GM12878 (cell line): ENCODE data around the gene CHN1. TPM values are rescaled to one million over a fixed set of nuclear protein-coding genes. Genes with fewer than 3 reads are reported as not detected.

Experiments
- ATAC-seq: fragments of 200-7000 bp; cut with Tn5 transposase; 3 replicates; pipeline ENCODE4 v1.9.1; 2020; ENCODE audit warnings: mild to moderate bottlenecking, moderate library complexity
- BruUV-seq: library from RNA; stranded (reverse); fragments of 400-500 nt; replicated peaks from 2 replicates; lab custom pipeline; 2021; lab: Mats Ljungman, UMichigan
- CTCF ChIA-PET: fragments of 300-600 bp; sonication (Branson Sonifier 250); formaldehyde crosslinking; extraction: SDS; loops from one replicate; lab custom pipeline; 2021; ENCODE audit warnings: inconsistent platforms; lab: Yijun Ruan, JAX
- POLR2A ChIA-PET: fragments of 350-600 bp; formaldehyde crosslinking; extraction: SDS; loops from one replicate; lab custom pipeline; 2021; ENCODE audit warnings: inconsistent platforms; lab: Charles Lee
- RAD21 ChIA-PET: fragments of 300-600 bp; sonication (Branson Sonifier 250); formaldehyde crosslinking; loops from one replicate; lab custom pipeline; 2023; ENCODE audit warnings: antibody characterized with exemption; ENCODE audit not compliant: unreplicated experiment; lab: Charles Lee
- SMC1A ChIA-PET: fragments of 300-600 bp; sonication (Branson Sonifier 250); formaldehyde crosslinking; loops from one replicate; lab custom pipeline; 2023; ENCODE audit not compliant: unreplicated experiment, uncharacterized antibody; lab: Charles Lee
- DNase-seq: peaks from one replicate; pipeline ENCODE4 v3.0.0-alpha.2; 2011; ENCODE audit warnings: low read depth, low spot score
- FAIRE-seq: peaks from 3 replicates; lab custom pipeline; 2011; peaks lifted over from hg19 to GRCh38; lab: Jason Lieb, UNC
- H2AFZ ChIP-seq: 2 replicates; pipeline ENCODE4 v1.6.0; 2011; ENCODE audit warnings: low read depth, low read length, control low read depth; ENCODE audit not compliant: control insufficient read depth
- H3K27ac ChIP-seq: 2 replicates; pipeline ENCODE4 v1.5.1; 2011; ENCODE audit warnings: control low read depth; ENCODE audit not compliant: control insufficient read depth, insufficient read depth
- H3K27me3 ChIP-seq, 2 experiments: replicated peaks in 1 of 2; 2 replicates each; pipeline versions ENCODE4 v1.6.0 to v1.6.1; 2011; ENCODE audit warnings: low read length in 1 of 2; ENCODE audit not compliant: control insufficient read depth in 2 of 2, insufficient read depth in 2 of 2
- H3K36me3 ChIP-seq, 2 experiments: 2 replicates each; pipeline ENCODE4 v1.5.1; 2011; ENCODE audit warnings: low read length in 1 of 2; ENCODE audit not compliant: control insufficient read depth in 2 of 2, insufficient read depth in 2 of 2
- H3K4me1 ChIP-seq: 2 replicates; pipeline ENCODE4 v1.6.1; 2011; ENCODE audit warnings: mild to moderate bottlenecking, low read length, moderate library complexity, mixed read lengths; ENCODE audit not compliant: control insufficient read depth, insufficient read depth
- H3K4me2 ChIP-seq: 2 replicates; pipeline ENCODE4 v1.6.0; 2011; ENCODE audit warnings: control low read depth; ENCODE audit not compliant: control insufficient read depth, insufficient read depth
- H3K4me3 ChIP-seq: fragments of 200-600 bp; sonication (generic); 2 replicates; pipeline ENCODE4 v1.5.1; 2016
- H3K79me2 ChIP-seq: 2 replicates; pipeline ENCODE4 v1.6.0; 2011; ENCODE audit warnings: low read length; ENCODE audit not compliant: control insufficient read depth, insufficient read depth
- H3K9ac ChIP-seq: 2 replicates; pipeline ENCODE4 v1.8.0; 2011; ENCODE audit warnings: low read length, control low read depth, mixed read lengths; ENCODE audit not compliant: control insufficient read depth, insufficient read depth
- H3K9me3 ChIP-seq: replicated peaks from 3 replicates; pipeline ENCODE4 v1.5.1; 2011; ENCODE audit warnings: mild to moderate bottlenecking, low read length; ENCODE audit not compliant: control insufficient read depth, insufficient read depth
- H4K20me1 ChIP-seq: 2 replicates; pipeline ENCODE4 v1.6.0; 2011; ENCODE audit not compliant: control insufficient read depth, insufficient read depth
- ATF2 ChIP-seq: IDR thresholded peaks from 2 replicates; pipeline ENCODE4 v1.6.1; 2012; ENCODE audit warnings: low read length, inconsistent platforms
- BCL3 ChIP-seq: IDR thresholded peaks from 2 replicates; pipeline ENCODE4 v1.6.1; 2011; ENCODE audit warnings: borderline replicate concordance, low read depth, mild to moderate bottlenecking, moderate library complexity, low read length; ENCODE audit not compliant: insufficient read depth, poor library complexity, severe bottlenecking
- BCLAF1 ChIP-seq: fragments of 450-650 bp; IDR thresholded peaks from 2 replicates; pipeline ENCODE4 v1.6.1; 2017; ENCODE audit warnings: antibody characterized with exemption, mild to moderate bottlenecking, moderate library complexity
- EGR1 ChIP-seq, 2 experiments: IDR thresholded peaks; 1 replicate in 1 of 2; 2 replicates in 1 of 2; pipeline ENCODE4 v1.6.1; 2011 to 2012; ENCODE audit warnings: low read depth in 2 of 2, low read length in 2 of 2, borderline replicate concordance in 1 of 2, mild to moderate bottlenecking in 1 of 2, moderate library complexity in 1 of 2
- GATAD2B ChIP-seq: fragments of 450-650 bp; conservative IDR thresholded peaks from 2 replicates; pipeline ENCODE4 v1.6.1; 2017; ENCODE audit warnings: low read depth, mild to moderate bottlenecking, moderate library complexity
- IKZF2 ChIP-seq, 2 experiments: fragments of 450-650 bp; IDR thresholded peaks; 2 replicates each; pipeline ENCODE4 v1.6.1; 2017; ENCODE audit warnings: mild to moderate bottlenecking in 2 of 2, moderate library complexity in 2 of 2
- LARP7 ChIP-seq: fragments of 450-650 bp; IDR thresholded peaks from 2 replicates; pipeline ENCODE4 v1.6.1; 2017; ENCODE audit warnings: mild to moderate bottlenecking
- NR2C1 ChIP-seq: fragments of 450-650 bp; IDR thresholded peaks from 2 replicates; pipeline ENCODE4 v1.6.1; 2017; ENCODE audit warnings: antibody characterized with exemption, mild to moderate bottlenecking, moderate library complexity
- RAD21 ChIP-seq: IDR thresholded peaks from 2 replicates; pipeline ENCODE4 v1.6.1; 2011; ENCODE audit warnings: mild to moderate bottlenecking, low read depth, low read length, moderate library complexity; ENCODE audit not compliant: insufficient read depth
- STAT3 ChIP-seq: IDR thresholded peaks from 2 replicates; pipeline ENCODE4 v1.6.1; 2011; ENCODE audit warnings: low read depth, low read length, improper control_type of control experiment
- YY1 ChIP-seq: IDR thresholded peaks from 2 replicates; pipeline ENCODE4 v1.6.1; 2011; ENCODE audit warnings: low read depth, mild to moderate bottlenecking, low read length
- ZNF207 ChIP-seq: fragments of 450-650 bp; IDR thresholded peaks from 2 replicates; pipeline ENCODE4 v1.6.1; 2014; ENCODE audit warnings: antibody characterized with exemption, mild to moderate bottlenecking, borderline replicate concordance
- WGBS: methylation state at CpG from one replicate; pipeline ENCODE4 v1.1.6; 2016; ENCODE audit warnings: low lambda C conversion rate; ENCODE audit not compliant: insufficient replicate concordance, insufficient coverage; ENCODE audit errors: missing lambda C conversion rate; 5-methylcytosine and 5-hydroxymethylcytosine counted together
- in situ Hi-C: fragments of 300-500 bp; cut with MboI; formaldehyde crosslinking; loops from 9 replicates; pipeline ENCODE4 v1.14.3; 2018; ENCODE audit warnings: mixed read lengths
- intact Hi-C: fragments of 100-400 bp; cut with micrococcal nuclease; formaldehyde crosslinking; loops from one replicate; pipeline ENCODE4 v1.14.2; 2022; ENCODE audit not compliant: unreplicated experiment
- polyA plus RNA-seq, 11 experiments: library from polyadenylated mRNA; depleted of rRNA in 4 of 11; unstranded in 6 of 11; stranded (reverse) in 5 of 11; fragments of >200 nt; fragmentation: Nextera tagmentation in 4 of 11; fragmentation: Illumina TruSeq in 1 of 11; extraction: Ambion mirVana in 4 of 11; extraction: Trizol in 1 of 11; gene quantifications; 1 replicate in 1 of 11; 2 replicates in 10 of 11; pipeline versions ENCODE4 v1.2.1 to v1.2.3, GENCODE V29; 2011 to 2016; ENCODE audit warnings: inconsistent platforms in 2 of 11, missing spikeins in 2 of 11, low read depth in 1 of 11
- total RNA-seq, 4 experiments: library from RNA; depleted of rRNA in 3 of 4; stranded (reverse); fragments of >200 nt in 3 of 4; fragmentation: Illumina TruSeq in 1 of 4; extraction: Trizol in 1 of 4; gene quantifications; 2 replicates each; pipeline versions ENCODE4 v1.2.1 to v1.2.3, GENCODE V29; 2013 to 2021
- TF ChIP-seq, protein P1 (sequence below): fragments of 450-650 bp; IDR thresholded peaks from 2 replicates; pipeline ENCODE4 v1.6.1; 2016; ENCODE audit warnings: mild to moderate bottlenecking, moderate library complexity, borderline replicate concordance

The CHN1 gene
- total and polyA plus RNA-seq, 10 of the 15 experiments (the other 5 are each of a cell fraction or from before 2014, with no cell fraction given) = 0.18 to 0.92 (median 0.53) TPM; not detected in 1

DNA sequence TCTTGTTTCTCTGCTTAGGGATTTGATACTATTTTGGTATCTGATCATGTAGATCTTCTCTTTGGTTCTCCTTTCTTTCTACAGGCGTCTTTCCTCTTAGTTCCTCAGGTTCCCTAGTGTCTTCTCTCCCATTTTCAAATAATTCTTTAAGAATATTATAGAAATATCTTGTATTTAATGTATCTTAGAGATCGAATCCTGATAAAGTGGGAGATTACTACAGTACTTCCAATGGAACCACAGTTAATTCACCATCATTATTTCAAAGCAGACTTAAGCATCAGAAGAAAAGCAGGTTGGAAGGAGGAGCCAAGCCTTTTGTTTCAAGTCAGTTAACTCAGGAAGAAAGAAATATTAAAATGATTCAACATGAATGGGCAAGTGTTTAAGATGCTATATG is 1.1 kb upstream of the CHN1 start:
- intact Hi-C loops = no loop called here
- POLR2A ChIA-PET = no interaction called here
- H2AFZ ChIP-seq = no peak overlapping the region
- FAIRE-seq (no peak), DNase-seq (no peak), ATAC-seq (no peak)
- no peak overlapping the region for H3K27ac ChIP-seq
- H4K20me1 ChIP-seq = no peaks in the 10 kb centered on the region
- H3K27me3 ChIP-seq = peaks cover 2 to 33% of the 10 kb centered on the region in 2 experiments
- no peak overlapping the region for H3K9ac ChIP-seq
- RAD21 ChIA-PET = no interaction called here
- 16% methylated on average over 2 of the region's 2 CpGs for WGBS
- CTCF ChIA-PET = no interaction called here
- SMC1A ChIA-PET = no interaction called here
- no peak for TF ChIP-seq ZNF207
- TF ChIP-seq, protein P1, sequence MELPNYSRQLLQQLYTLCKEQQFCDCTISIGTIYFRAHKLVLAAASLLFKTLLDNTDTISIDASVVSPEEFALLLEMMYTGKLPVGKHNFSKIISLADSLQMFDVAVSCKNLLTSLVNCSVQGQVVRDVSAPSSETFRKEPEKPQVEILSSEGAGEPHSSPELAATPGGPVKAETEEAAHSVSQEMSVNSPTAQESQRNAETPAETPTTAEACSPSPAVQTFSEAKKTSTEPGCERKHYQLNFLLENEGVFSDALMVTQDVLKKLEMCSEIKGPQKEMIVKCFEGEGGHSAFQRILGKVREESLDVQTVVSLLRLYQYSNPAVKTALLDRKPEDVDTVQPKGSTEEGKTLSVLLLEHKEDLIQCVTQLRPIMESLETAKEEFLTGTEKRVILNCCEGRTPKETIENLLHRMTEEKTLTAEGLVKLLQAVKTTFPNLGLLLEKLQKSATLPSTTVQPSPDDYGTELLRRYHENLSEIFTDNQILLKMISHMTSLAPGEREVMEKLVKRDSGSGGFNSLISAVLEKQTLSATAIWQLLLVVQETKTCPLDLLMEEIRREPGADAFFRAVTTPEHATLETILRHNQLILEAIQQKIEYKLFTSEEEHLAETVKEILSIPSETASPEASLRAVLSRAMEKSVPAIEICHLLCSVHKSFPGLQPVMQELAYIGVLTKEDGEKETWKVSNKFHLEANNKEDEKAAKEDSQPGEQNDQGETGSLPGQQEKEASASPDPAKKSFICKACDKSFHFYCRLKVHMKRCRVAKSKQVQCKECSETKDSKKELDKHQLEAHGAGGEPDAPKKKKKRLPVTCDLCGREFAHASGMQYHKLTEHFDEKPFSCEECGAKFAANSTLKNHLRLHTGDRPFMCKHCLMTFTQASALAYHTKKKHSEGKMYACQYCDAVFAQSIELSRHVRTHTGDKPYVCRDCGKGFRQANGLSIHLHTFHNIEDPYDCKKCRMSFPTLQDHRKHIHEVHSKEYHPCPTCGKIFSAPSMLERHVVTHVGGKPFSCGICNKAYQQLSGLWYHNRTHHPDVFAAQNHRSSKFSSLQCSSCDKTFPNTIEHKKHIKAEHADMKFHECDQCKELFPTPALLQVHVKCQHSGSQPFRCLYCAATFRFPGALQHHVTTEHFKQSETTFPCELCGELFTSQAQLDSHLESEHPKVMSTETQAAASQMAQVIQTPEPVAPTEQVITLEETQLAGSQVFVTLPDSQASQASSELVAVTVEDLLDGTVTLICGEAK = no peak
- TF ChIP-seq EGR1 (IDR thresholded peaks at IDR 0.05; ENCODE audit: borderline replicate concordance in 1 of 2, low read depth in 2 of 2, low read length in 2 of 2) = no peak
- TF ChIP-seq RAD21 = no peak
- no peak for TF ChIP-seq BCLAF1
- TF ChIP-seq IKZF2 (IDR thresholded peaks at IDR 0.05) = no peak
- no peak for TF ChIP-seq LARP7
- no peak for TF ChIP-seq BCL3
- TF ChIP-seq STAT3 = no peak
- no peak for TF ChIP-seq ATF2
- no peak for TF ChIP-seq GATAD2B
- TF ChIP-seq NR2C1 = no peak
- TF ChIP-seq YY1 = no peak
- no peaks in the 10 kb centered on the region for H3K79me2 ChIP-seq
- H3K4me2 ChIP-seq = no peak overlapping the region
- H3K9me3 ChIP-seq = no peaks in the 10 kb centered on the region
- no TSS peak for BruUV-seq
- H3K4me1 ChIP-seq = peaks cover 2% of the 10 kb centered on the region; the same call in 1 of the 2 replicates
- no peaks in the 10 kb centered on the region for H3K36me3 ChIP-seq
- no peak overlapping the region for H3K4me3 ChIP-seq
- in situ Hi-C loops = no loop called here
